K562 treated with DMSO at 1 percent for 48 hours (cell line): ENCODE measurements around the gene UTP14C. TPM values are rescaled to one million over a fixed set of nuclear protein-coding genes. Genes with fewer than 3 reads are reported as not detected.

ENCODE experiments used
- total RNA-seq: library from RNA; unstranded; fragments of 300-600 nt; gene quantifications from 2 replicates; pipeline ENCODE4 v1.2.3, GENCODE V29; 2022; ENCODE audit warnings: low replicate concordance; ENCODE audit errors: extremely low read depth

Gene UTP14C, protein sequence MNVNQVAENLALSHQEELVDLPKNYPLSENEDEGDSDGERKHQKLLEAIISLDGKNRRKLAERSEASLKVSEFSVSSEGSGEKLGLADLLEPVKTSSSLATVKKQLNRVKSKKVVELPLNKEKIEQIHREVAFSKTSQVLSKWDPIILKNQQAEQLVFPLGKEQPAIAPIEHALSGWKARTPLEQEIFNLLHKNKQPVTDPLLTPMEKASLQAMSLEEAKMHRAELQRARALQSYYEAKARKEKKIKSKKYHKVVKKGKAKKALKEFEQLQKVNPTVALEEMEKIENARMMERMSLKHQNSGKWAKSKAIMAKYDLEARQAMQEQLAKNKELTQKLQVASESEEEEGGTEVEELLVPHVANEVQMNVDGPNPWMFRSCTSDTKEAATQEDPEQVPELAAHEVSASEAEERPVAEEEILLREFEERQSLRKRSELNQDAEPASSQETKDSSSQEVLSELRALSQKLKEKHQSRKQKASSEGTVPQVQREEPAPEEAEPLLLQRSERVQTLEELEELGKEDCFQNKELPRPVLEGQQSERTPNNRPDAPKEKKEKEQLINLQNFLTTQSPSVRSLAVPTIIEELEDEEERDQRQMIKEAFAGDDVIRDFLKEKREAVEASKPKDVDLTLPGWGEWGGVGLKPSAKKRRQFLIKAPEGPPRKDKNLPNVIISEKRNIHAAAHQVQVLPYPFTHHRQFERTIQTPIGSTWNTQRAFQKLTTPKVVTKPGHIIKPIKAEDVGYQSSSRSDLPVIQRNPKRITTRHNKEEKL
- not detected in 2 replicates for total RNA-seq

DNA sequence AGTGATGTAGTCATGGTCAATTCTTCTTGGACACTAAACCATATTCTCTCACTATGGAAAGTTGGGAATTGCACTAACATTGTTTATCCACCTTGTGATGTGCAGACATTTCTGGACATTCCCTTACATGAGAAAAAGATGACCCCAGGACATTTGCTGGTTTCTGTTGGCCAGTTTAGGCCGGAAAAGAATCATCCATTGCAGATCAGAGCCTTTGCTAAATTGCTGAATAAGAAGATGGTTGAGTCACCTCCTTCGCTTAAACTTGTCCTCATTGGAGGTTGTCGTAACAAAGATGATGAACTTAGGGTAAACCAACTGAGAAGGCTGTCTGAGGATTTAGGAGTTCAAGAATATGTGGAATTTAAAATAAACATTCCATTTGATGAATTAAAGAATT lies at the start of gene UTP14C:
Gene UTP14C, plus strand, starts transcription at position 211 of the 400 bp plus-strand sequence. CDS start 4,114 bp downstream, outside the sequence.

DNA sequence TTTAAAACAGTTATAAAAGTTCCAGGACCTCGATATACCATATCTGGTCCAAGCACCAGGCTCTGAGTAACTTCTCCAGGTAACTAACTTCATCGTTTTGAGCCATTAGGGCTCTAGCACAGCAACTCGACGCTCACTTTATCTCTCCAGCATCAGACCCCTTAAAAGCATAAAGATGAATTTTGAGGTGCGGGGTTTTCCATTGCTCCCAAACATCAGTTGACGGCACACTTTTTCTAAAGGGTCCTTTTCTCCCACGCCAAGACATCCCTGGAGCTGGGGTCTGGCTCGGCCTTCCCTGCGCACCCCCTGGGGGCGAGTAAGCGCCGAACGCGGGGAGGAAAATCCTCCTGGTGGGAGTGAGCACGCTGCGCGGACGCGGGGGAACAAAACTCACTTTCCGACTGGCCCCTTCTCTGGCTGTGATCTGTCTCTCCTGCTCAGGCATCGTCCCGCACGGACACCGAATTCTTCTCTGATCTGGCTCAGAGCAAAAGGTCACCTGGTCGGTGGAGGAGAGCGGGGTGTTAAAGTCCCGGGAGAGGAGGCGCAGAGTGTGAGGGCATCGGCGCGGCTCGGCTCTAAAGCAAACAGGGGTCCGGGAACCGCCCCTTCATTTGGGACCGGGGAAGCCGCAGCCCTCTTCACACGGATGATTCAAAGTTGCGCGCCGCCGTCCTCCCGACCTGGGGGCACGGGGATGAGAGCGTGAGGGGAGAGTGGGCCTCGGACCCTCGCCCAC lies 13.4 kb upstream of the UTP14C start, which contains the start of gene ATP7B:
Gene ATP7B, minus strand, starts transcription at position 561 of the 742 bp plus-strand sequence. Its CDS starts 113 bp downstream, at position 448.

DNA sequence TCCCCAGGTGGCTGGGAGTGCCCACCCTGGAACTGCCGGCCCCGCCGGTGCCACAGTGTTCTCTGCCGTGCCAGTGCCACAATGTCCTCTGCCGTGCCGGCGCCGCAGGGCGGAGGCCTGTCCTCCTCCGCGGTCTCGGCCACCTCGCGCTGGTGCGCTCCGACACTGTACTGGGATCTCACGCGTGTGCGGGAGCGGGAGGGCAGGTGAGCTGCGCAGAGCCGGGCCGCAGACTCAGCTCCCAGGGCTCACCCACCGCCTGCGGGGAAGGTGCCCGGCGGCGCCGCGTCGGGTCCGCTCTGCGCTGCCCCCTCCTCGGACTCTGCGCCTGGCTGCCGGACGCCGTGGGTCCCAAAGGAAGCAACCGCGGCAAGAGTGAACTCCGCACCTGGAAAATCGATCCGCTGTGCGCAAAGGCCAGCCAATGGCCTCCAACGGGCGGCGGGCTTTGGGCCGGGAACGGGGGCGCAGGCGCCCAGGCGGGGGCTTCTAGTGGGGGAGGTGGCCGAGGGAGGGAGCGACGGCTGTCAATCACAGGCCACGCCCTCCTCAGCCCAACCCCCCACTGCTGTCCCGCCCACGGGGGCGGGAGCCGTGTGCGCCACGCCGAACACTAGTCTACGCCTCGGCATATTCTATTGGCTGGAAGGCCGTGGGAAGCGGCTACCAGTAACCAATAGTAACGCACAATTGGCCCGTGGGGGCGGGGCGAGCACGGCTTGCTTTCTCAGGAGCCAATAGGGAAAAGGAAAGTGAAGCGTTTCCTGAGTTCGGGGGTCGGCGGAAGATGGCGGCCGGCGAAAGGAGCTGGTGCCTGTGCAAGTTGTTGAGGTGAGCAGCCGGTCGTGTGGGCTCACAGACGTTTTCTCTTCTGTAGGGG lies 12.6 kb upstream of the UTP14C start, which contains the start of gene ALG11:
Gene ALG11, plus strand, starts transcription at position 767 of the 880 bp plus-strand sequence. Its CDS starts 21 bp downstream, at position 788.

Other genes with a start within 250 kb of the UTP14C start
- not detected in 2 replicates for gene DHRS12, start 220.5 kb upstream of the UTP14C start, total RNA-seq
- not detected in 2 replicates for gene TMEM272, start 179.5 kb upstream of the UTP14C start, total RNA-seq
- not detected in 2 replicates for gene CCDC70, start 162.7 kb upstream of the UTP14C start, total RNA-seq
- not detected in 2 replicates for gene ATP7B, start 13.2 kb upstream of the UTP14C start, total RNA-seq
- not detected in 2 replicates for gene ALG11, start 12.3 kb upstream of the UTP14C start, total RNA-seq
- not detected in 2 replicates for gene NEK5, start 104.4 kb downstream of the UTP14C start, total RNA-seq
- not detected in 2 replicates for gene NEK3, start 134.9 kb downstream of the UTP14C start, total RNA-seq